ENCODE results near the gene GINM1.

The GINM1 gene, protein sequence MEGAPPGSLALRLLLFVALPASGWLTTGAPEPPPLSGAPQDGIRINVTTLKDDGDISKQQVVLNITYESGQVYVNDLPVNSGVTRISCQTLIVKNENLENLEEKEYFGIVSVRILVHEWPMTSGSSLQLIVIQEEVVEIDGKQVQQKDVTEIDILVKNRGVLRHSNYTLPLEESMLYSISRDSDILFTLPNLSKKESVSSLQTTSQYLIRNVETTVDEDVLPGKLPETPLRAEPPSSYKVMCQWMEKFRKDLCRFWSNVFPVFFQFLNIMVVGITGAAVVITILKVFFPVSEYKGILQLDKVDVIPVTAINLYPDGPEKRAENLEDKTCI

DNA sequence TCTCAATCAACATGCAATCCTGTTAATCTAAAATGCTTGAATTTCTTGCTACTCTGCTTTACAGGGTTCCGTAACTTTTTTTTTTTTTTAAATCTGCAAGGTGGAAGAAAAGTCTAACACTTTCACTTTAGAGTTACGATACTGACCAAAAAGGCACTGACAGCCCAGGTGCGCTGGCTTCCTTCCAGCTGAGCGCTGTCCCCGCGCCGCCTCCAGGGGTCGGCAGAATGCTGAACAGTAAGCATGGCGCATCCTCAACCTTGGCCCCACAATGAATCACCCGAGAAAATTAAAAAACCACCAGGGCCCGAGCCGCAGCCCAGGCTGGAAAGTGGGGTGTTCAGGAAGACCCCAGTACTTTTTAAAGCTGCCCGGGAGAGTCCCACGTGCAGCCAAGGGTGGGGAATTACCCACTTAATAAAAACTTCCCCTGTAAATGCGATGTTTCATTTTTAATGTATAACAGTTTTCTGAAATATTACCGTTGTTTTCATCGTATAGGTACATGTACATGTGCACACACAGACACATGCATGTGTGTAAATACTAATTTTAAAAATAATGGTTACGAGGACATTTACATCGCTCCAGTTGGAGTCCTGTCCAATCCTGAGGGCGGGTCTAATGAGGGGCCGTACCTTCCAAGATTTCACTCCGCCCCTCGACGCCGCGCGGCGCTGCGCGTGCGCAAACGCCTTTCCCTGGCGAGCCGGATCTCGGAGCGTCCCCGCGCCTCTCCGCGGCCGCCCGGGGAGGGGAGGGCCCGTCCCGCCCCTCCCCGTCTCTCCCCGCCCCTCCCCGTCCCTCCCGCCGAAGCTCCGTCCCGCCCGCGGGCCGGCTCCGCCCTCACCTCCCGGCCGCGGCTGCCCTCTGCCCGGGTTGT, at the start of gene GINM1:
GINM1 (plus strand) TSS at position 849 of the 883 bp plus-strand sequence. CDS start 40 bp downstream, outside the sequence.
- TF ChIP-seq TARDBP (IDR thresholded peaks at IDR 0.05) (no peak), L3MBTL2 (conservative IDR thresholded peaks at IDR 0.05) (peak; percentile 65; the same call in 1 of the 2 replicates)
- peak; percentile 99 for DNase-seq (ENCODE audit: extremely low spot score)
- POLR2A ChIA-PET, result interaction anchor here (0.6 to 1.8 kb wide), 10 partner anchors 10 to 184 kb away, joined by 3 to 16 read pairs (median 3); partner anchors contain the start of genes LATS1 and PPIL4
- CTCF ChIA-PET, result interaction anchor here (0.6 kb wide), 2 partner anchors 10 to 64 kb away, joined by 3 read pairs; no protein-coding TSS in a partner anchor

DNA sequence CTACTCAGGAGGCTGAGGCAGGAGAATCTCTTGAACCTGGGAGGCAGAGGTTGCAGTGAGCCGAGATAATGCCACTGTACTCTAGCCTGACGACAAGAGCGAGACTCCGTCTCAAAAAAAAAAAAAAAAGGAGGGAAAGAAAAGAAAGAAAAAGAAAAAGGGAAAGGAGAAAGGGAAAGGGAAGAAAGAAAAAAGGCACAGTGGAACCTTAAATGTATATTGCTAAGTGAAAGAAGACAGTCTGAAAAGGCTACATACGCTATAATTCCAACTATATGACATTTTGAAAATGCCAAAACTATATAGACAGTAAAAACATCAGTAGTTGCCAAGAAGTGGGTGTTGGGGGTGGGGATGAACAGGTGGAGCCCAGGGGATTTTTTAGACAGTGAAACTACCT, 36.5 kb upstream of the GINM1 start:
- POLR2A ChIA-PET, result no interaction called here
- CTCF ChIA-PET, result interaction anchor here (1.1 kb wide), 1 partner anchor 13 kb away, joined by 3 read pairs; no protein-coding TSS in a partner anchor
- TF ChIP-seq BHLHE40 (IDR thresholded peaks at IDR 0.05; ENCODE audit: borderline replicate concordance) (no peak), SUZ12 (IDR thresholded peaks at IDR 0.05) (no peak), ZNF384 (IDR thresholded peaks at IDR 0.05) (no peak), NFRKB (IDR thresholded peaks at IDR 0.05) (no peak), LEF1 (IDR thresholded peaks at IDR 0.05; ENCODE audit: borderline replicate concordance) (no peak), FOXK2 (IDR thresholded peaks at IDR 0.05) (no peak), ELF4 (IDR thresholded peaks at IDR 0.05) (no peak), ARNT (IDR thresholded peaks at IDR 0.05) (no peak), FOXA1 (IDR thresholded peaks at IDR 0.05) (no peak), SP1 (IDR thresholded peaks at IDR 0.05) (no peak), CTBP1 (IDR thresholded peaks at IDR 0.05; ENCODE audit: borderline replicate concordance) (no peak), HDGF (IDR thresholded peaks at IDR 0.05; ENCODE audit: borderline replicate concordance) (no peak), L3MBTL2 (conservative IDR thresholded peaks at IDR 0.05) (no peak)
- DNase-seq (ENCODE audit: extremely low spot score), result no peak

DNA sequence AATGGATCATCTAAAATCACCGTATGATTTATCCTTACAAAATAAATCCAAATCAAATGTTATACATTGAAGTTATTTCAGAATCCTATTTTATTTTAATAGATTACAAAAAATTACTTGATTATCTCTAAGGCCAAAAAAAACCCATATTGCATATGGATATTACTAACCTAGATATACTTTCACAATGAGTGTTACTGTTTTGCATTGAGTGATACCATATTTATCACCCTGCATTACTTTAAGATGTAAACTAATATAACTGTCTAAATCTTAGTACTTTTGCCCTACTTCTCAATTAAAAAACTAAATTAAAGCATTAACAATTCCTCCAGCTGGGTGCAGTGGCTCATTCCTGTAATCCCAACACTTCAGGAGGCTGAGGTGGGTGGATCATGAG, 31.4 kb upstream of the GINM1 start:
- DNase-seq (ENCODE audit: extremely low spot score), result no peak
- CTCF ChIA-PET, result no interaction called here
- TF ChIP-seq ELF4 (IDR thresholded peaks at IDR 0.05) (no peak), HDGF (IDR thresholded peaks at IDR 0.05; ENCODE audit: borderline replicate concordance) (no peak), BHLHE40 (IDR thresholded peaks at IDR 0.05; ENCODE audit: borderline replicate concordance) (no peak), CTBP1 (IDR thresholded peaks at IDR 0.05; ENCODE audit: borderline replicate concordance) (no peak), LEF1 (IDR thresholded peaks at IDR 0.05; ENCODE audit: borderline replicate concordance) (no peak)
- POLR2A ChIA-PET, result no interaction called here

DNA sequence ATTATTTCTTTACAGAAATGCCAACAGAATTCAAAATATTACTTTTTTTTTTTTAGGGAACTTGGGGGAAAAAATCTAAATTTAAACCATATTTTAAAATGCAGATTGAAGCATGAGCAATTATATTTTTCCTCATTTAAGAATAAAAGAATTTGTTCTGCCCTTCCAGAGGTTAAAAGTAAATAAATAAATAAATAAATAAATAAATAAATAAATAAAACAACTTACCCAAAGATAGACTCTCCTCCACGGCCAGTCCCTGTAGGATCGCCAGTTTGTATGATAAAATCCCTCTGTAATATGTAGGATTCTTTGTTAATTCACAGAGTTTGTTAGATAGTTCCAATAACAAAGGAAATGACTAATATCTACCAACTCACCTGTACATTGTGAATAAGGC, 25.0 kb upstream of the GINM1 start:
- POLR2A ChIA-PET, result no interaction called here
- DNase-seq (ENCODE audit: extremely low spot score), result no peak

GRCh38 chr6:149544646-149545257, 21.4 kb upstream of the GINM1 start:
- DNase-seq (ENCODE audit: extremely low spot score), result no peak

More for the DNA sequence above, 25.0 kb upstream of the GINM1 start:
- CTCF ChIA-PET, result no interaction called here
- no peak for TF ChIP-seq BHLHE40 (IDR thresholded peaks at IDR 0.05; ENCODE audit: borderline replicate concordance)
- no peak for TF ChIP-seq ELF4 (IDR thresholded peaks at IDR 0.05)
- TF ChIP-seq TARDBP (IDR thresholded peaks at IDR 0.05), result no peak
- TF ChIP-seq NFRKB (IDR thresholded peaks at IDR 0.05), result no peak
- TF ChIP-seq ZNF384 (IDR thresholded peaks at IDR 0.05), result no peak
- no peak for TF ChIP-seq FOXM1 (IDR thresholded peaks at IDR 0.05; ENCODE audit: borderline replicate concordance)
- no peak for TF ChIP-seq CTBP1 (IDR thresholded peaks at IDR 0.05; ENCODE audit: borderline replicate concordance)
- TF ChIP-seq L3MBTL2 (conservative IDR thresholded peaks at IDR 0.05), result no peak
- no peak for TF ChIP-seq FOXK2 (IDR thresholded peaks at IDR 0.05)

DNA sequence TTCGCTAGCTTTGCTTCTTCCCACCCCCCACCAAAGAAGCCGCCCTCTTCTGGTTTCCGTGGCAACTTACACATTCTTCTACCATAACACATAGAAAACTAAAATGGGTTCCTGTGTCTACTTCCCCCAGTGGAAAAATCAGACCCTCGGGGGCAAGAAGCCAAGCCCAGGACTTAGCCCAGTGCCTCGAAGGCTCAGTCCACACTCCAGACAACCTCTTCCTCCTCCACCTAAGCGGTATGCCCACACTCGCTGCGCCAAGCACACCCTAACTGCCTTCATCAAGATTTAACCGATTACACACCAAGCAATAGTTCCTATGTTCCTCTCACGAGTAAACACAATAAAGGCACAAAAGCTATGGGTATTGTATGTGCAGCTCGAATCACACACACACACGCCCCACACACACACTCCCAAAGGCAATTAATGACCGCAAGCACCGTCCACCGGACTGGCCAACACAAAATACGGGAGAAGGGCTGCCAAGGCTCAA, 20.9 kb upstream of the GINM1 start:
- ChIA-PET POLR2A (interaction anchor here (1.3 to 4.2 kb wide), 7 partner anchors 9 to 172 kb away, joined by 3 to 16 read pairs (median 5); partner anchors contain the start of genes GINM1 and LATS1), CTCF (interaction anchor here (0.6 to 1.1 kb wide), 7 partner anchors 17 to 874 kb away, joined by 3 to 4 read pairs (median 3); no protein-coding TSS in a partner anchor)
- peak; percentile 43 for DNase-seq (ENCODE audit: extremely low spot score)
- TF ChIP-seq SP1 (IDR thresholded peaks at IDR 0.05) (no peak), TARDBP (IDR thresholded peaks at IDR 0.05) (no peak), CTBP1 (IDR thresholded peaks at IDR 0.05; ENCODE audit: borderline replicate concordance) (no peak), ARNT (IDR thresholded peaks at IDR 0.05) (no peak), SUZ12 (IDR thresholded peaks at IDR 0.05) (no peak)

More at GRCh38 chr6:149544646-149545257, 21.4 kb upstream of the GINM1 start:
- peak; percentile 53; the same call in 1 of the 2 replicates for TF ChIP-seq ARNT (IDR thresholded peaks at IDR 0.05)
- no peak for TF ChIP-seq ZNF384 (IDR thresholded peaks at IDR 0.05)
- ChIA-PET POLR2A (interaction anchor here (1.6 to 4.2 kb wide), 5 partner anchors 12 to 173 kb away, joined by 4 to 16 read pairs (median 6); partner anchors contain the start of genes GINM1 and LATS1), CTCF (interaction anchor here (0.7 to 1.1 kb wide), 2 partner anchors 25 to 873 kb away, joined by 3 to 4 read pairs; no protein-coding TSS in a partner anchor)

DNA sequence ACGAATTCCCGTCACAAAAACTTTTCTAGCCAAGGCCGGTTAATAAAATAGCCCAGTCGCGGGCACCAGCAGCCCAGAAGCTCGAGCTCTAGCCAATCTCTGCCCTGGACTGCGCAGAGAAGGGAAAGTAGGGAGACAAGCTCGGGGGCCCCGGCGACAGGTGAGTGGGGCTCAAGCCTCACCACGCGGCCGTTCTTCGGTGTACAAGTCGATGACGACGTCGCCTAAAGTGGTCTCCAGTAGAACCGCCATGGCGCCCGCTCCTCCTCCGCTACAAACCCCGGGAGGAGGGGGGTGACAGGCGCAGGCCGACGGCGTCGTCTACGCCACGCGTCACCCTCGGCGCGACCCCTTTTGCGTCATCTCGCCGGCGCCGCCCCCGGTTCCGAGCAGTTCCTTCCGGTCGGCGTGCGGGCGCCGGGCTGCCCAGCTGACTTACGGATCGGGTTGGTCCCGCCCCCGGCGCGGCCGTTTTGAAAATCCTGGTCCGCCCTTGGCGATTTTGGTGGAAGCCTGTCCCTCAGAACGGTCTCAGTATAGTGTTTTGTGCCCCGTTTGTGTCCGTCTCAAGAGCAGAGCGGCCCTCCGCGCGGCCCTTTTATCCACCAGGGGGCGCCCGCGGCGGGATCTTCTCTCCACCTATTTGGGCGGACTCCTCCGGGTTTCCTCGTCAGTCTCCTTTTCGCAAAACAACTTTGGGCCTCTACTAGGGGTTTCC, 20.3 kb upstream of the GINM1 start, which contains the start of gene PPIL4:
PPIL4 (minus strand) TSS at position 290 of the 718 bp plus-strand sequence; CDS start at position 252, 38 bp downstream.
- TF ChIP-seq ARNT (IDR thresholded peaks at IDR 0.05) (no peak), ELF4 (IDR thresholded peaks at IDR 0.05) (peak; percentile 83), FOXK2 (IDR thresholded peaks at IDR 0.05) (no peak), L3MBTL2 (conservative IDR thresholded peaks at IDR 0.05) (0 out of 2 replicates have a peak, but pooled peaks have one; percentile 62)
- TF ChIP-seq, protein P1, sequence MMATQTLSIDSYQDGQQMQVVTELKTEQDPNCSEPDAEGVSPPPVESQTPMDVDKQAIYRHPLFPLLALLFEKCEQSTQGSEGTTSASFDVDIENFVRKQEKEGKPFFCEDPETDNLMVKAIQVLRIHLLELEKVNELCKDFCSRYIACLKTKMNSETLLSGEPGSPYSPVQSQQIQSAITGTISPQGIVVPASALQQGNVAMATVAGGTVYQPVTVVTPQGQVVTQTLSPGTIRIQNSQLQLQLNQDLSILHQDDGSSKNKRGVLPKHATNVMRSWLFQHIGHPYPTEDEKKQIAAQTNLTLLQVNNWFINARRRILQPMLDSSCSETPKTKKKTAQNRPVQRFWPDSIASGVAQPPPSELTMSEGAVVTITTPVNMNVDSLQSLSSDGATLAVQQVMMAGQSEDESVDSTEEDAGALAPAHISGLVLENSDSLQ (IDR thresholded peaks at IDR 0.05), result peak; percentile 69
- CTCF ChIA-PET, result interaction anchor here (0.6 to 1.1 kb wide), 6 partner anchors 17 to 207 kb away, joined by 3 to 4 read pairs (median 3); no protein-coding TSS in a partner anchor
- POLR2A ChIA-PET, result interaction anchor here (1.3 to 4.2 kb wide), 7 partner anchors 9 to 172 kb away, joined by 3 to 16 read pairs (median 5); partner anchors contain the start of genes GINM1 and LATS1
- peak; percentile 96 for DNase-seq (ENCODE audit: extremely low spot score)

Measured in HEK293T (cell line).